GM12801 (cell line): ENCODE results near the gene RSPH6A.

Source experiments
- TF ChIP-seq, protein P1 (sequence below): IDR thresholded peaks from one replicate; pipeline ENCODE4 v1.5.1; 2011; ENCODE audit warnings: control low read depth; ENCODE audit not compliant: insufficient read length; ENCODE audit errors: extremely low read depth

The RSPH6A gene

DNA sequence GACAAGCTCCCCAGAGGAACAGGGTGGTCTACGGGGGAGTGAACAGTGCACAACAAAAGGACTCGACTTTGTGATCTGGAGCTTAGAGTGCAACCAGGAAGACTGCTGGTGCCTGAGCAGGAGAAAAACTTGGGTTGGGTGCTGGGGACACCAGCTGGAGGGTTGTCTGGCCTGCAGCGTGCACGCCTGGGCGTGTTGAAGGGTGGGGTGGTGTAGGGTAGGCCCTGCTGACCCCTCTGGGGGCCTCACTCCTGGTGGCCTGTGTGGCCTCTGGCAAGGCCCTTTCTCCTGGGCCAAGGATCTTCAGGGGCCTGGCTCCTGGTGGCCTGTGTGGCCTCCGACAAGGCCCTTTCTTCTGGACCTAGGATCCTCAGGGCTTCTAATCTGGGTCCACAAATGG is 4.7 kb upstream of the RSPH6A start:
- TF ChIP-seq, protein P1, sequence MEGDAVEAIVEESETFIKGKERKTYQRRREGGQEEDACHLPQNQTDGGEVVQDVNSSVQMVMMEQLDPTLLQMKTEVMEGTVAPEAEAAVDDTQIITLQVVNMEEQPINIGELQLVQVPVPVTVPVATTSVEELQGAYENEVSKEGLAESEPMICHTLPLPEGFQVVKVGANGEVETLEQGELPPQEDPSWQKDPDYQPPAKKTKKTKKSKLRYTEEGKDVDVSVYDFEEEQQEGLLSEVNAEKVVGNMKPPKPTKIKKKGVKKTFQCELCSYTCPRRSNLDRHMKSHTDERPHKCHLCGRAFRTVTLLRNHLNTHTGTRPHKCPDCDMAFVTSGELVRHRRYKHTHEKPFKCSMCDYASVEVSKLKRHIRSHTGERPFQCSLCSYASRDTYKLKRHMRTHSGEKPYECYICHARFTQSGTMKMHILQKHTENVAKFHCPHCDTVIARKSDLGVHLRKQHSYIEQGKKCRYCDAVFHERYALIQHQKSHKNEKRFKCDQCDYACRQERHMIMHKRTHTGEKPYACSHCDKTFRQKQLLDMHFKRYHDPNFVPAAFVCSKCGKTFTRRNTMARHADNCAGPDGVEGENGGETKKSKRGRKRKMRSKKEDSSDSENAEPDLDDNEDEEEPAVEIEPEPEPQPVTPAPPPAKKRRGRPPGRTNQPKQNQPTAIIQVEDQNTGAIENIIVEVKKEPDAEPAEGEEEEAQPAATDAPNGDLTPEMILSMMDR = no peak

DNA sequence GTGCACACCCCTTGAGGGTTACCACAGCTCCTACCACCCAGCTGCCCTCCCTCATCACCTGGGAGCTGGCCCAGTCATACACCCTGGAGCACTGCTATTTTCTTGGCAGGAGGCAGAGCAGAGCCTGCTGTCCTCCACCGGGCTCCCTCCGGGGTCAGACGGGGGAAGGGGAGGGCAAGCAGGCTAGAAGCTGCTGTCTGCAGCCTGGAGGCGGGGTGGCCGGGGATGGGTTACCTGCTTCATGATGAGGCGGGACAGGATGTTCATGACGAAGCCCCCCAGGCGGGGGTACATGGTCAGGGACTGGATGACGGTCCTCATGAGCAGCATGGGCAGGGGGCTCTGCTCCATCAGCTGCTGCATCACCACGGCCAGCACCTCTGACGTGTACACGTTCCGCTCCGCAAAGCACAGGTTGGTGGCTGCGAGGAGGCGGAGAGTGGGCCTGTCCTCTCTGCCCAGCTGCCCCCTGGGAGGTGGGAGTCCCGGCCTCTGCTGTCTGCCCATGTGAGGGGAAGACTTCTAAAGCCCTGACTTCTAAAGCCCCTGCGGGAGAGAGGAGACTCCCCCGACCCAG is 2.7 kb upstream of the RSPH6A start:
- TF ChIP-seq, protein P1 = no peak

DNA sequence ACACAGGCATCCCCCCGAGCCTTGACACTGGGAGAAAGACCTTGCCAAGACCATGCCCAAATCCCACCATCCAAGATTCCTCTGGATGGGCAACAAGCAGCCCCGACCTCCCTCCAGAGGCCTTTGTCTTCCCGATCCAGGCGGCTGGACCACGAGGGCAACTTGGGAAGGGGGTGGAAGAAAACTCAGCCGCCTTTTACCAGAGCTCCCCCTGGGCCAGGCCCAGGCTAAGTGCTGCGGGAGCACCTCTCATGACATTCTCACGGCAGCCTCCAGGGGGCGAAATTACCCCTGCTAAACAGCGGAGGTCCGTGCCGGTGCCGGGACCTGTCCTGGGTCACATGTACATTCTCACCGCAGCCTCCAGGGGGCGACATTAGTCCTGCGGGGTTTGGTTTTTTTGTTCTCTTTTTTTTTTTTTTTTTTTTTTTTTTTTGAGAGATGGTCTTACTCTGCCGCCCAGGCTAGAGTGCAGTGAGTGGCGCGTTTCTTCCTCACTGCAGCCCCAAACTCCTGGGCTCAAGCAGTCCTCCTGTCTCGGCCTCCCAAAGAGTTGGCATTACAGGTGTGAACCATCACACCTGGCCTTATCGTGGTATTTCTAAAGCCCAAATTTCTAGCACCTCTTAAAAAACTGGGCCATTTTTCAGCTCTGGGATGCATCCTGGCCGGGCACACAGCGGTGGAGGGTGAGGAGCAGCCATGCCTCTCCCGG is 2.1 kb upstream of the RSPH6A start:
- TF ChIP-seq, protein P1 = peak; percentile 66

DNA sequence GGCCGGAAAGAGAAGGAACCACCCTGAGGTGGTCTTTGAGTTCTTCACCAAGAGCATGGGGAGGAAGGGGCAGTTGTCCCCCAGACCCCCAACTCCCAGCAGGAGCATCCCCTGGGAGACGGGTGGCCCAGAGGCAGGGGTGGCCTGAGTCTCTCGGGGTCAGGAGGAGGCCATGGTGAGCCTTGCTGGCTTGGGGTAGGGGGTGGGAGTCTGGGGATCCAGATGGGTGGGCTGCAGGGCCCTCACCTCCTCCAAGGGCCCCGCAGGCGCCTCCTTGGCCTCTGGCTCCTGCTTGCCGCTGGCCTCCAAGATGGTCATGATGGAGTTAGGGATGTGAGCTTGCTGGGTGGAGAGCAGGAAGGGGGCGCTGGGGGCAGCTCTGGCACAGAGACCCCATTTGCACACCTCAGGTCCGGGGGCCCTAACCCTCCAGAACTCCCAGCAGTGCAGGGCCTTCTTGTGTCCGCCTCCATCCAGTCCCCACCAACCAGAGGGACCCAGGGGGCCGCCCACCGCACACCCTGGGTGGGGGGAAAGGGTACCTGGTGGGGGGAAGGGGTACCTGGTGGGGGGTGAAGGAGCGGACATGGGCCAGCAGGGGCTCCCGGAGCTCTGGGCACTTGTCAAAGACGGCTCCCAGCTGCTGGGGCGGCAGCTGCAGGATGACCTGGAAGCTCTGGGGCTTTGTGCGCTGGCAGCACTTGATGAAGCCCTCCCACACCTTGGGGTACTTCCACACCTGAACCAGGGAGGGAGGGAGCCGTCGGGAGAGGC is 1.3 kb upstream of the RSPH6A start:
- TF ChIP-seq, protein P1 = no peak

DNA sequence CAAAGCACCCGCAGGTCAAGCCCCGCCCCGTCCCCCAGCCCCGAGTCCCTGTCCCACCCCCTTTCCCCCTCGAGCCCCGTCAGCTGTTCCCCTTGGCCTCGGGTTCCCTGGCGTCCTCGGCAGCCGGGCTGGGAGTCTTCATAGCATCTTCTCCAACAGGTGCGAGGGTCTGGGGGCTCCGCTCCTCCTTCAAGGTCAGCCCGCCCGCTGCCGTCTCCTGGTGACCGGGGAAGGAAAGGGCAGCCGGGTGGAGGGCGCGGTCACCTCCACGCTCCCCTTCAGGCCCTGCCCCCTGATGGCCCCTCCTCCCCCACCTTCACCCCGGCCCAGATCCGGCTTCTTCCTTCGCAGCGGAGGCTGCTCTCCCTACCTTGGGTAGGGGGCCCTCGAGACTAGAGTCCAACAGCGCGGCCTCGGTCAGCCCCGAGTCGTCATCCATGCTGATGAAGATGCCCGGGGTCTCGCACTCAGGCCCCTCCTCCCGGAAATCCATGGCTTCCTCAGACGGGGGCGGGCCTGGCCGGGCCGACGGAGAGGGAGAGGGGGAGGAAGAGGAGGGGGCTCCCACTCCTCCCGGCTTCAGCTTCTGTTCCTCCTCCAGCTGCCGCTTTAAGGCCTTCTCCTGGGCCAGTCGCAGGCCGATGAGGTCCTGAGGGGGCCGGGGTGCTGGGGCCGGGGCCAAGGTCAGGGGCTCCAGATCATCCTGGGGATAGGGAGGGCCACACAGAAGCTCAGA is 541 bp upstream of the RSPH6A start:
- TF ChIP-seq, protein P1 = no peak

DNA sequence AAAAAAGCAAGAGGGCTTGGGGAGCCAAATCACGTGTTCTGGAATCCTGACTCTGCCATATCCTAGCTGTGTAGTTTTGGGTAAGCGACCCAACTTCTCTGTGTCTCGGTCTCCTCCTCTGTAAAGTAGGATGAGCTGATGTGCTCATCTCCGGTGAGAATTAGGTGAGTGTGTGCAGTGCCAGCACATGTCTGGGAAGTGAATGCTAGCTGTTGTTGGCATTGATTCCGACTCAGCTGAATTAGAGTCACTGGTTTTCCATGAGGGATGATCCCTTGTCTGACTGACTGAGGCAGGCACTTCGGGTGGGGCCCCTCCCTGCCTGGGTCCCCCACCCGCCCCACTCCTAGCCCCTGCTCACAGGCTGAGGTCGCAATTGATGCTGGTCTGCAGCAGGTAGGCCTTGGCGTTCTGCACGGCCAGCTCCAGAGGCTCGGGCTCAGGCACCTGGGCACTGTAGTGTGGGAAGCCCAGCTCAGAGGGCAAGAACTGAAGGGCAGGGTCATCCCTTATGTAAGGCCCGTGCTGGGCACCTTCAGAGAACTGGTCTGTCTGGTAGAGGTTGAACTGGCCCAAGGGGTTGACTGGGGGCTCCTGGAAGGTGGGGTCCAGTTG is 835 bp downstream of the RSPH6A start:
- TF ChIP-seq, protein P1 = no peak
